ENCODE results near the gene UGT2B10.

The UGT2B10 gene

DNA sequence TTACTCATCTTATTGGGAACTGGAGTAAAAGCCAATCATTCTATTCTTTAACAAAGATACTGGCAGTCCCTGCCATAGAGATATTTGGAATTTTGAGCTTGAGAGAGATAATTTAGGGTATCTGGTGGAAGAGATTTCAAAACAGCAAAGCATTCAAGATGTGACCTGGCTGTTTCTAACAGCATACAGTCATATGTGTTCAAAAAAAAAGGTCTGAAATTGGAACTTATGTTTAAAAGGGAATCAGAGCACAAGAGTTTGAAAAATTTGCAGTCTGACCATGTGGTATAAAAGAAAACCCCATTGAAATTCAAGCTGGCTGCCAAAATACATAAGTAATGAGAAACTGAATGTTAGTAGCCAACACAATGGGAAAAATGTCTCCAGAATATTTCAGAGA, 42.2 kb downstream of the UGT2B10 start:
- H3K4me1 ChIP-seq (ENCODE audit: insufficient read depth, low read length): no peaks in the 10 kb centered on the region
- H3K36me3 ChIP-seq (ENCODE audit: insufficient read depth, low read length): no peaks in the 10 kb centered on the region
- H3K9me3 ChIP-seq (ENCODE audit: control insufficient read depth, insufficient read depth, low read length): peaks cover 12% of the 10 kb centered on the region
- H3K9ac ChIP-seq (ENCODE audit: low read depth, low read length): no peak overlapping the region

DNA sequence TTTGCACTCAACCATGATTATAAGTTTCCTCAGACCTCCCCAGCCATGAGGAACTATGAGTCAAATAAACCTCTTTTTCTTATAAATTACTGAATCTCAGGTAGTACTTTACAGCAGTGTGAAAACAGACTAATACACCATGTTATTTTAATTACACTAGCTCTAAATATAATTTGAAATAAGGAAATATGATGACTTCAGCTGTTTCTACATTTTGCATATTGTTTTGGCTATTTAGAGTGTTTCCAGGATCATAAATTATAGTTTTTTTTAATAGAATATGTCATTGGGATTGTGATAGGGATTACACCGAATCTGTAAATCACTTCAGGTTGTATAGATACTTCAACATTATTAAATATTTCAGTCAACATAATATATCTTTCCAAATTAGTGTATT, 43.9 kb downstream of the UGT2B10 start:
- Histone ChIP-seq H3K9me3 (ENCODE audit: control insufficient read depth, insufficient read depth, low read length) (peaks cover 12% of the 10 kb centered on the region), H3K4me1 (ENCODE audit: insufficient read depth, low read length) (no peaks in the 10 kb centered on the region), H3K9ac (ENCODE audit: low read depth, low read length) (no peak overlapping the region), H3K36me3 (ENCODE audit: insufficient read depth, low read length) (no peaks in the 10 kb centered on the region)

DNA sequence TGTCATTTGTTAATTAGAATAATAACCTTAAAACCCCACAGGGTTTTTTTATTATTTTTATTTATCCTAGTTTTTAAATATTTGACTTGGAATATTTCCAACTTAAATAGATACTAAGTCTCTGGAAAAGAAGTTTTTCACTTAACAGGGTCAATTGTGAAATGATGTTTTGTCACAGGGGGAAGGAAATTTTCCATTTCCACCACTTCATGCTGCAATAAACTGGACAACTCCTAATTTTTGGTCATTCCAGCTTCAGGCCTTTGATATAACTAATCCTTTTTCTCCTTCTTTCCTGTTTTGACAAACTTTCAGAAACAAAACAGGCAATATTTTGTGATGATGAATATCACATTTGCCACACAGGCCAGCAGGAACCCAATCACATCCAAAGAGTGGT, 45.3 kb downstream of the UGT2B10 start:
- Histone ChIP-seq H3K4me1 (ENCODE audit: insufficient read depth, low read length) (no peaks in the 10 kb centered on the region), H3K9me3 (ENCODE audit: control insufficient read depth, insufficient read depth, low read length) (peaks cover 12% of the 10 kb centered on the region), H3K36me3 (ENCODE audit: insufficient read depth, low read length) (no peaks in the 10 kb centered on the region), H3K9ac (ENCODE audit: low read depth, low read length) (no peak overlapping the region)

DNA sequence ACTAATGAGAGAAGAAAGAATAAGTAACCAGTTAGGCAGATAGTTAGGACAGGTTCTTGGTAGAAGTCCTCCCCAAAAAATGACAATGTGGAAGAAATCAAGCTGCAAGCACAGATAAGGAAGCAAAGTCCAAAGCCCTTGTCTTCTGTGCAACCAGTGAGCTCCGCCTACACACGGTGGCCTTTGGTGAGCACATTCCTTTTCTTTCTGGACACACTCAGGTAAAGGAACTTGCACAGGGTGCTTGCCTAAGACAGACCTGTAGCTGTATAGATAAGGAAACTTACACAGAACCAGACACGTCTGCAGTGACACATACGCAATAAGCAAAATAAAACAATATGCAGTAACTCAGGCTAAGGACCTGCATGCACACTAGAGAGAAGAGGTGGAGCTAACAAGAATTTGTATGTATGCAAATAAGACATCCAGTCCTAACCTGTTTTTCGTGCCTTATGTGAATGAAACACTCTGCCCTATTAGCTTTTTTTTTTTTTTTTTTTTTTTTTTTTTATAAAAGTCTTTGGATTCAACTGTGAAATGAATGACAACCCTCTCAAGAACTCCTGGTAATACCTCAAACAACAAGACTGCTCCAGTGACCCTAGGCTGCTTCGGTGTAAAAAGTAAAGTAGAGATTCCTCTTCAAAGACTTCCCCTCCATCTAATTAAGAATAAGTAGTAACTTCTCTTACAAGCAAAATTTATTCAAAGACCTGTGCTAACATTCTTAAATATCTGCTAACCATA, 48.8 kb downstream of the UGT2B10 start:
- H3K9ac ChIP-seq (ENCODE audit: low read depth, low read length): no peak overlapping the region
- H3K9me3 ChIP-seq (ENCODE audit: control insufficient read depth, insufficient read depth, low read length): no peaks in the 10 kb centered on the region
- no peaks in the 10 kb centered on the region for H3K36me3 ChIP-seq (ENCODE audit: insufficient read depth, low read length)
- no peaks in the 10 kb centered on the region for H3K4me1 ChIP-seq (ENCODE audit: insufficient read depth, low read length)

GRCh38 chr4:68865188-68865638, 49.4 kb downstream of the UGT2B10 start:
- no peaks in the 10 kb centered on the region for H3K36me3 ChIP-seq (ENCODE audit: insufficient read depth, low read length)
- no peak overlapping the region for H3K9ac ChIP-seq (ENCODE audit: low read depth, low read length)
- H3K4me1 ChIP-seq (ENCODE audit: insufficient read depth, low read length): no peaks in the 10 kb centered on the region
- no peaks in the 10 kb centered on the region for H3K9me3 ChIP-seq (ENCODE audit: control insufficient read depth, insufficient read depth, low read length)

DNA sequence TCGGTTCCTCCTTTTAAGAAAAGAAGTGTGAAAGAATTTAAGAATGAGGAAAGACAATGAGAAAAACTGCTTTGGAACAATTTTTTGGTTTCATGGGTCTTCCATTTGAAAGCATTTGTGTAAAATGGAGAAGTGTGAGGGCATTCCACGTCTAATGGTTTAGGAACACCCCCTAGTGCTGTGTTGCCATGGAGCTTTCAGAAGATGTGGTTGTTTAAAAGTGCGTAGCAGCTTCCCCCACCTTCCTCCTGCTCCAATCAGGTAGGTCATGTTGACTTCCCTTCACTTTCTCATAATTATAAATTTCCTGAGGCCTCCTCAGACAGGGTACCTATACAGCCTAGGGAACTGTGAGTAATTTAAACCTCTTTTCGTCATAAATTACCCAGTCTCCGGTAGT, 50.0 kb downstream of the UGT2B10 start:
- Histone ChIP-seq H3K9me3 (ENCODE audit: control insufficient read depth, insufficient read depth, low read length) (no peaks in the 10 kb centered on the region), H3K9ac (ENCODE audit: low read depth, low read length) (no peak overlapping the region), H3K36me3 (ENCODE audit: insufficient read depth, low read length) (no peaks in the 10 kb centered on the region), H3K4me1 (ENCODE audit: insufficient read depth, low read length) (no peaks in the 10 kb centered on the region)

GRCh38 chr4:68869274-68869773, 53.5 kb downstream of the UGT2B10 start:
- Histone ChIP-seq H3K4me1 (ENCODE audit: insufficient read depth, low read length) (no peaks in the 10 kb centered on the region), H3K36me3 (ENCODE audit: insufficient read depth, low read length) (no peaks in the 10 kb centered on the region), H3K9ac (ENCODE audit: low read depth, low read length) (no peak overlapping the region), H3K9me3 (ENCODE audit: control insufficient read depth, insufficient read depth, low read length) (no peaks in the 10 kb centered on the region)

GRCh38 chr4:68871809-68872642, 56.2 kb downstream of the UGT2B10 start:
- H3K9ac ChIP-seq (ENCODE audit: low read depth, low read length): no peak overlapping the region
- no peaks in the 10 kb centered on the region; the same call in 1 of the 2 replicates for H3K36me3 ChIP-seq (ENCODE audit: insufficient read depth, low read length)

GRCh38 chr4:68872643-68873502, 57.1 kb downstream of the UGT2B10 start:
- Histone ChIP-seq H3K4me1 (ENCODE audit: insufficient read depth, low read length) (no peaks in the 10 kb centered on the region), H3K9me3 (ENCODE audit: control insufficient read depth, insufficient read depth, low read length) (no peaks in the 10 kb centered on the region), H3K9ac (ENCODE audit: low read depth, low read length) (no peak overlapping the region)

More at GRCh38 chr4:68871809-68872642, 56.2 kb downstream of the UGT2B10 start:
- Histone ChIP-seq H3K4me1 (ENCODE audit: insufficient read depth, low read length) (no peaks in the 10 kb centered on the region), H3K9me3 (ENCODE audit: control insufficient read depth, insufficient read depth, low read length) (no peaks in the 10 kb centered on the region)

DNA sequence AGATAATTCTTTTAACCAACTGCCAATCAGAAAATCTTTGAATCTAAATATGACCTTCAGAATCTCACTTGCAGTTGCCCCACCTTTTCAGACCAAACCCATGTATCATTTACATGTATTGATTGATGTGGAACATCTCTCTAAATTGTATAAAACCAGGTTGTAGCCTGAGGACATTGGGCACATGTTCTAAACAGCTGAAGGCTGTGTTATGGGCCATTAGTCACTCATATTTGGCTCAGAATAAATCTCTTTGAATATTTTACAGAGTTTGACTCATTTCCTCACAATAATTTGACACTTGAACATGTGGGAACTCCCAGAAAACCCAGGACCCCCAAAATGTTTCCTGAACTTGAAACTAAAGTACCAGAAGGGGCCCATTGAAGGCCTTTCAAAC, 58.7 kb downstream of the UGT2B10 start:
- Histone ChIP-seq H3K9ac (ENCODE audit: low read depth, low read length) (no peak overlapping the region), H3K4me1 (ENCODE audit: insufficient read depth, low read length) (no peaks in the 10 kb centered on the region), H3K9me3 (ENCODE audit: control insufficient read depth, insufficient read depth, low read length) (no peaks in the 10 kb centered on the region), H3K36me3 (ENCODE audit: insufficient read depth, low read length) (no peaks in the 10 kb centered on the region; the same call in 1 of the 2 replicates)

More at GRCh38 chr4:68872643-68873502, 57.1 kb downstream of the UGT2B10 start:
- no peaks in the 10 kb centered on the region; the same call in 1 of the 2 replicates for H3K36me3 ChIP-seq (ENCODE audit: insufficient read depth, low read length)

GRCh38 chr4:68877555-68877954, 61.8 kb downstream of the UGT2B10 start:
- H3K36me3 ChIP-seq (ENCODE audit: insufficient read depth, low read length): no peaks in the 10 kb centered on the region; the same call in 1 of the 2 replicates
- H3K9ac ChIP-seq (ENCODE audit: low read depth, low read length): no peak overlapping the region
- no peaks in the 10 kb centered on the region for H3K4me1 ChIP-seq (ENCODE audit: insufficient read depth, low read length)
- H3K9me3 ChIP-seq (ENCODE audit: control insufficient read depth, insufficient read depth, low read length): no peaks in the 10 kb centered on the region

- H3K36me3 ChIP-seq (ENCODE audit: insufficient read depth, low read length): no peaks in the 10 kb centered on the region; the same call in 1 of the 2 replicates
- H3K4me1 ChIP-seq (ENCODE audit: insufficient read depth, low read length): no peaks in the 10 kb centered on the region
- no peaks in the 10 kb centered on the region for H3K9me3 ChIP-seq (ENCODE audit: control insufficient read depth, insufficient read depth, low read length)
- no peak overlapping the region for H3K9ac ChIP-seq (ENCODE audit: low read depth, low read length)
Observed at GRCh38 chr4:68878048-68878447, 62.3 kb downstream of the UGT2B10 start.
